GM21447 (cell line): ENCODE measurements around the gene HSPB7.
"Not testable (repeated sequence)": the region's sequence is repeated elsewhere in the genome, so short reads cannot be mapped to it uniquely, and the experiment has no call there.

Source experiments
- ATAC-seq: cut with Tn5 transposase; IDR thresholded peaks from one replicate; pipeline ENCODE4 v1.9.1; 2021; ENCODE audit not compliant: unreplicated experiment

HSPB7 gene

DNA sequence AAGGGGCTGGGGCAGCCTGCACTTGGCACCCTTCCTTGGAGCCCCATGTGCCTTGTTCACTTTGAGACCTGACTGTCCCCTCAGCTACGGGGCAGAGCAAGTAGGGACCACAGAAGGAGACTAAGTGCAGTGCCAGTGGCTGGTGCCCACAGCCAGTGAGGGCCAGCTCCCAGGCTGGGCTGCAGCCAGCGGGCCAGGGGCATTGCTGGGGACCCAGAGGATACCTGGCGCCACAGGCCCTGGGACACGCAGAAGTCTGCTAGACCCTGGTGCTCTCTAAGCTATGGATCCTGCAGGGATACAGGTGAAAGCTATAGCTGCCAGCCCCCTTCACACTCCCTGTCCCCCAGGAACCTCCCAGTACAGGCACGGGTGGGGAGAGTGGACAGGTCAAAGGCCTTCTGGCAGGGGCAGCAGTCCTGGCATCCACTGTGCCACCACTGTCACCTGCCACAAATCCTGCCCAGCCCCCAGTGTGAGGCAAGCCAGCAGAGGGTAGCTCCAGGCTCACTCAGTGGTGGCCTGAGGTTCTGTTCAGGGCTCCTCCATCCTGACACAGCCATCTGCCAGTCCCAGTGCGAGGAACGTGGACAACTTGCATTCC is 5.3 kb upstream of the HSPB7 start:
- no peak for ATAC-seq

DNA sequence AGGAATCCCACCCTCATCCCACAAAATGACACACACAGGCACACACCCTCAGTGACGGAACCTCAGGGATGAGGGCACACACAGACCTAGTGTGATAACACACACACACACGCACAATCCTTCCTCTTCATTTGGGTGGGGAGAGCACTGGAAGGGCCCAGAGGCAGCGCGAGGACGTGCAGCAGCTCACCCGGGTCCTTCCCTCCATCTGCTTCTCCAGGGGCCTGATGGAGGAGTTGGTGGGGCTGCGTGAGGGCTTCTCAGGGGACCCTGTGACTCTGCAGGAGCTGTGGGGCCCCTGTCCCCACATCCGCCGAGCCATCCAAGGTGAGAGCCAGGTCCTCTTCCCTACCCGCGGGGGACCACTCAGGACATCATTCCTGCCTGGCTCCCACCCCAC is 4.5 kb upstream of the HSPB7 start:
- ATAC-seq, result no peak

DNA sequence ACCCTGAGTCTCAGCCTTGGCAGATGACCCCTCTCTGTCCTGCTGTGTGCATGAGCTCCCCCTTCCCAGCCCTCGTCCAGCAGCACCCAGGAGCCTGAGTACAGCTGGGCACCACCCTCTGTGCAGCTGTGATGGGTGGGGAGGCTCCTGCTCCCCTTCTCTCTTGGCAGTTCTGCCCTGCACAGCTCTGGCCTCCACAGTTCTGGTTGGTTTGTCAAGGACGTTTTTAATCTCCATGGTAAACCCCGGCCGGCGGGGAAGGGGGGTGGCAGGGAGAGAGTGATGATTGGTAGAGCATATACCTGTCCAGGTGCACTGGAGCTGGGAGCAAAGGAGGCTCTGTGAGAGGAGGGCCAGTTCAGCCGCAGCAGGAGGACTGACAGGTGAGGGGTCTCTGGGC is 3.8 kb upstream of the HSPB7 start, which contains the start of gene CLCNKA:
Gene CLCNKA (plus strand): TSS at position 356 of the 400 bp plus-strand sequence. CDS start 584 bp downstream, outside the sequence.
- ATAC-seq, result no peak

DNA sequence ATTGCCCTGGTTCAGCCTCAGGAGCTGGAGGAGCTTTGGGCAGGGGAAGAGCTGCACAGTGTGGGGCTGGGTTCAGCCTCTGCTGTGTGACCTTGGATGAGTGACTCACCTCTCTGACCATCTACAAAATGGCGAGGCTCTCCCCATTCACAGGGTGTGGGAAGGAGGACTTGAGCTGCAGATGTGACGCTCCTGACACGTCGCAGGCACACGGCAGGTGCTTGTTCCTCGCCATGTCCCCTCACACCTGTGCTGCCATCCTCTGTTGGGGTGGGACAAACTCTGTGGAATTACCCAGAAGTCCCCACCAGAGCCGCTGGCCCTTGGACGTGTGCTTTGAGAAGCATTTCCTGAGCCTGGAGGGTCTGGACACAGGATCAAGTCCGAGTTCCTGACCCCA is 3.0 kb upstream of the HSPB7 start:
- ATAC-seq, result not testable (repeated sequence)

DNA sequence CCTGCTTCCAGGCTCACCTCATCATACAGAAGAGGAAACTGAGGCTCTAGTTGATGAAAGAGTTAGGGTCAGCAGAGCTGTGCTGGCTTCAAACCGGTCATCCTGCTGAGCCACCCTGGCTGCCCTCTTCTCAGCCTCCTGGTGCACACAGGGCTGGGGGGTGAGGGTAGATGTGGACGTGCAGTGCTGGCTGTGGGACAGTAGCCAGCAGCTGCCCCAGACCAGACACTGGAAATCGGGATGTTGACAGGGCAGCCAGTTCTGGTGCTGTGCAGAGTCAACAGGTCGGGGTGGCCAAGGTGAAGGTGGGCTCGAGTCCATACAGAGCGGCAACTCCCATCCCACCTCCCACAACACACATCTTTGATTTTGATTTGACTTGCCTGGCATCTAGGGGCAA is 2.5 kb upstream of the HSPB7 start:
- ATAC-seq, result no peak

DNA sequence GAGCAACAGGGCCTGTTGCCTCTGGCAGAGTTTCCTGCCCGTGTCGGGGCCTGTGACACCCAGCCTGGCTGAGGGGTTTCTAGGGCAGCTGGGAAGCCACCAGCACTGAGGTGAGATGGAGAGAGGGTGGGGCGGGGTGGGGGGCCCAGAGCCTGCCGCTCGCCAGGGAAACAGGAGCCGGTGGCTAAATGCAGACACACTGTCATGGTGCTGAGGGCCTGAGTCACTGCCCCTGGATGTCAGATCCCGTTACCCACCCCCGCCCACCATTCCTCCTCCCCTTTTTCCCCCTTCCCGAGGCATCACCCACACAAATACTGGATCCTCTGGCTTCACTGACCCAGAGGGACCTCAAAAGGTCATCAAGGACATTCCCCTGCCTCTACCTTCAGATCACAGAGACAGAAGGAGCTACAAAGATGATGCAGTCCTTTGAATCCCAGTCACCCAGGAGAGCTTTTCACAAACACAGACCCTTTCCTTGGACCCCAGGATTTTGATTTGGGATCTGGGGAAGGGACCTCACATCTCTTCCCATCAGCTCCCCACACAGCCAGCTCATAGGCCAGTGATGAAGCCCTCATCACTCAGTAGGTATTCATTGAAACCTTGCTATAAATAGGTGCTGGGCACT is 1.9 kb upstream of the HSPB7 start:
- no peak for ATAC-seq

DNA sequence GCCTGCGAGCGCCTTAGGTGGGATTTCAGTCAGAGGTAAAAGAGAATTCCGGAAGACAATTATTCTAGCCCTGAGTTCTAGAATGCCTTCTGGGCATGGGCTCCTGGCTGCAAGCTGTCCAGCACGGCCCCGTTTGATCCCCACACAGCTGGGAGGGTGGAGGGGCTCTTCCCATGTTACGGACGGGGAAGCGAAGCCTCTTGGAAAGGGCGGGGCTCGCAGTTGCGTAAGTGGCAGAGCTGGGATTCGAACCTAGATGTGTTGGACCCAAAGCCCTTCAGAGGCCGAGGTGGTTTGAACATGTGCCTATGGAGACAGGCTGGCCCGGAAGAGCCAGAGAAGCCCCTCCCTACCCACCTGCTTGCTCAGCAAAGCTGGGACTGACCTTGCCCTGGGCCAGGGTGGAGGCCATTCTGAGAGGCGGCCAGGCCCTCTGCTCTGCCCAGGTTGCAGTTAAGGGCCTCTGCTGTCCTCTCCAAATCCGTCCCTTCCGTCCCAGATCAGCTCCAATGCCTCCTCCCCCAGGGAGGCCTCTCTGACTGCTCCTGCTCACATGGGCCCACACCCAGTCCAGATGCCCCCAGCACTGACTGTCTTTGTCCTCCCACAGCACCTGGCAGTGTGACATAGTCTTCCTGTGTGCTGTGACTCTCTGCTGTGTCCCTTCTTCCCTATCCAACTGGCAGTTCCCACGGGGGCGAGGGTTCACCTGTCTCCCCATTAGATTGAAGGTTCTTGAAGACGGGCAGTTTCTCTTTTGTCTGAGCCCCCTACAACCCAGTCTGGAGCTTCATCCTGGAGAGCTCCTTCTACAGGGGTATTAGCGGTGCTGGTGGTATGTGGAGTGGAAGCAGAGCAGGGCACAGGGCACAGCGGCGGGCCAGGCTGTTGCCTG is 1.2 kb upstream of the HSPB7 start:
- no peak for ATAC-seq

DNA sequence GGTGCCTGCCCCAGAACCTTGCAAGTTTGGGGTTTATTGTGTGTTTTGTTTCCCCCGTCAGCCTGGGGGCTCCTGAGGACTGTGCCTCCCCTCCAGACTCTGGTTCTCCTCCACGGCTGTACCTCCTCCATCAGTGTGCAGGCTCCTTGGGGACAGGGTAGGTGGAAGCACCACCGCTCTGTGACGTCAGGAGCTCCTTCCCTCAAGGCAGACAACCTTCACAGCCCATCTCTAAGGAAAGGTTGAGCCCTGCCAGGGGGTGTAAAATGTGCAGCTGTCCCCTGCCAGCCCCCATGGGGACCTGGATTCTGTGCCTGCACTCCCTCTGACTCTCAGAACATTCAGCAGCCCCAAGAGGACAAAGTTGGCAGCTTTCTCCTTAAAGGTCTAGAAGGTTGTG is 465 bp upstream of the HSPB7 start:
- ATAC-seq, result no peak

DNA sequence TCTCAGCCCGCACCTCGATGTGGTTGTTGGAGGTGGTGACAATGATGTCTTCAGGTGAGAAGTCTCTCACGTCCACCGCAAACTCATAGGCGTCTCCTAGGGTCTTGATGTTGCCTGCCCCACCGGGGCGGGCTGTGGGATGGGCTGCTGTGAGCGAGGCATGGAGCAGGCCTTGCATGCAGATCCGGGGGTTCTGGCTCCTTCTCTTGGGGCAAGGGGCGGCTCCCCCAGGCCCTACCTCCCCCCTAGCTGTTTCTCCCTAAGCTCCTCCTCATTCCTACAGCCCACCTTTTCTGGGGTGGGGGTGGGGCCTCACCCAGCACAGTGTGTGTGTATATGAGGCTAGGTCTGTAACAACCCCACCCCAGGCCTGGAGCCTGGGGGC is 775 bp downstream of the HSPB7 start:
- no peak for ATAC-seq

DNA sequence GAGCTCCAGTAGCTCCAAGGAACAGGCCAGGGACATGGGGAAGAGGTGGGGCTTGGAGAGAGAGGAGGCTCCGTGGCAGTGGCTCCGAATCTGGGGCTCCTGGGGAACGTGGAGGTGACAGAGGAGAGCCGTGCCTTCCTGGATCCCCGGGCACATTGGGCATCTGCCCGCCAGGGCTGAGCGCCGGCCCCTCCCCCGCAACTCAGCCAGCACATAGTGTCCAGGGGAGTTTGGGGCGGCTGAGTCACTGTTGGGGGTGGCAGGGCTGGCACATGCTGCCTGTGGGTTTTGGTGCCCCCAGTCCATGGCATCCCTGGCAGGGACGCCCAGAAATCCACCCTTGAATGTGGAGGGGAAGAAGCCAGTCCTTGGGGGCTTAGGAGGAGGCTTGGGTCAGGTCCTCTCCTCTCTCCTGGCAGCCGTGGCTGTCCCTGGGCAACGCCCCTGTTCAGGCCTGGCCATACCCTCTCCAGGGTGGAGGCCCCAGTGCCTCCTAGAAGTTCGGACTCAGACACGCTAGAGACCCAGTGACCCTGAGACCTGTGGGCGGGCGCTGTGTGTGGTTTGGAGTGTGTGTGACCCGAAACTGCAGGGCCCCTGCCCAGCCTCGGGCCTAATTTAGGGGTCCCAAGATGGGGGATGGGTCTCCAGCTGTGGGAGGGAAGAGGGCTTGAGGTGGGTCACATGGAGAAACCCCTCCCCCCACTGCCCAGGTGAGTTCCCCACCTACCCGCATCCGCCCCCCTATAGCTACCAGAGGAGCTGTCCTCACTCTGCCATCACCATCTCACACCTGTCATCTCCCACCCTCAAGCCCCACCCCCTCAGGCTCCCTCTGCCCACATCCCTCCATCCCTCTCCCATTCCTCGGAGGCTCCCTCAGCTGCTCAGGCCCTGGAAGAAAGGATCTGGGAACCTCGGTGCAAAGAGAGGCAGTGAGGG is 1.6 kb downstream of the HSPB7 start:
- ATAC-seq, result no peak

DNA sequence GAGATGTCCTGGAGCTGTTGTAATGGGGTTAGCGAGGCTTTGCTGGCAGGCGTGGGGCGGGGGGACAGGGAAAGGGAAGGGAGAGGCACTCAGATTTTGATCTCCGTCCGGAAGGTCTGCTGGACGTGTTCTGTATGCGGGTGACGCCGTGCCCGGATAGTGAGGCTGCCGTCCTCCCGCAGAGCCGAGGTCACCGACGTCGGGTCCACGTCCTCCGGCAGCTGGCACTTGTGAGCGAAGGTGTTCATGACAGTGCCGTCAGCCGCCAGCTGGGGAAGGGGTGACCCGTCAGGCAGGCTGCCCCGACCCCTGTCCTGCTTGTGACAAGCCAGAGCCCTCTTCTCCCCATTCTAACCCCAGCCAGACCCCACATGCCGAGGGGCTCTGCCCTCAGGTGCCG is 2.4 kb downstream of the HSPB7 start:
- no peak for ATAC-seq

DNA sequence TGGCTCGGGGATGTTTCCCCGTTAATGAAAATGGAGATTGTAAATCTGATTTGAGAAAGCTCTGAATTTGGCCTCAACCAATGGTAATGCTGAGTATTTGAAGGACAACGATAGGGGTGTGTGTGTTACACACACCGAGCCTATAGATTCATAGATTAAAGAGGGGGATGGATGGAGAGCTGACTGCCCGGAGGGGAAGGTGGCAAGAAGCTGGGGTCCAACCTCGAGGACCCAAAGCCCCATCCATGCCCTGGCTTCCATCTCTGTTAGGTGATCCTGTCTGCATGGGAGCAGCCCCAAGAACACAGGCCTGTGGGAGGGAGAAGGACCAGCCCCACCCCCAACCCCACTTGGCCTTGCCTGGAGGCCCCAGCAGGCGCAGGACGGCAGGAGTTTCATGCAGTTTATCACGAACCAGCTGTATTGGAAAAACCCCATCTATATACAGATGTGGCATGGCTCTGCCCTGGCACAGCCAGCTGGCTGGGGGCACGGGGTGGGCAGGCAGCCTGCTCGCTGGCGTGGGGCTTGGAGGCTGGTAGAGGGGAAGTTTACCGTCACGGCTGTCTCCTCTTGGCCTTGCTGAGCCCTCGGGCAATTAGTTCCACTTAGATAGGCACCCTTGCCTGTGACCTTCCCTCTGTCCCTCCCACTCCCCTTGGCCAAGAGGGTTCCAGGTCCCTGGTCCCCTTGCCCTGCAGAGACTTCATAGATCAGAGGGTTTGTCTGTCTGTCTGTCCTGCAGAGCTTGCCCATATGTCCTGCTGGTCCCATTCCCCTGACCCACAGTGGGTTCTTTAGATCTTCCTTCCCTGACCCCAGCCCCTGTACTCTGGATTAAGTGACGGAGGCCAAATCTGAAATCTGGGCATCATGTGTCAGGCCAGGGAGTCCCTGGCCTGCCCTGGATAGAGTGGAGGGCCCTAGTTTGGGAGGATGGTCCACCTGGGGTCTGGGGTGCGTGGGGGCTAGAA is 3.0 kb downstream of the HSPB7 start:
- no peak for ATAC-seq

DNA sequence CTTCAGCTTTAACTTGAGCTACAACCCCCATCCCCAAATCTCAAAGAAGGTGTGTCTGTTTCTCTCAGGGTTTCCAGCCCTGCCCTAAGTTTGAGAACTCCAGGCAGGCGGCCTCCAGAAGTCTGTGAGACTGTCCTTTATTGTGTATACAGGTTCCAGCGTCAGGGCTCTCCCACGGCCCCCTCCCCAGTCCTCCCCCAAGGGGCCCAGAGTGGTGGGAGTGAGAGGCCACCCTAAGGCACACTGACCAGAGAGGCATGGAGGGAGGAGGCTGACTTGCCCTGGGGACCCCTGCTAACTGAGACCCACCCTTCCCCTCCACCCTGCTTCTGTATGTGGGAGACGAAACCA is 4.0 kb downstream of the HSPB7 start:
- ATAC-seq, result no peak

DNA sequence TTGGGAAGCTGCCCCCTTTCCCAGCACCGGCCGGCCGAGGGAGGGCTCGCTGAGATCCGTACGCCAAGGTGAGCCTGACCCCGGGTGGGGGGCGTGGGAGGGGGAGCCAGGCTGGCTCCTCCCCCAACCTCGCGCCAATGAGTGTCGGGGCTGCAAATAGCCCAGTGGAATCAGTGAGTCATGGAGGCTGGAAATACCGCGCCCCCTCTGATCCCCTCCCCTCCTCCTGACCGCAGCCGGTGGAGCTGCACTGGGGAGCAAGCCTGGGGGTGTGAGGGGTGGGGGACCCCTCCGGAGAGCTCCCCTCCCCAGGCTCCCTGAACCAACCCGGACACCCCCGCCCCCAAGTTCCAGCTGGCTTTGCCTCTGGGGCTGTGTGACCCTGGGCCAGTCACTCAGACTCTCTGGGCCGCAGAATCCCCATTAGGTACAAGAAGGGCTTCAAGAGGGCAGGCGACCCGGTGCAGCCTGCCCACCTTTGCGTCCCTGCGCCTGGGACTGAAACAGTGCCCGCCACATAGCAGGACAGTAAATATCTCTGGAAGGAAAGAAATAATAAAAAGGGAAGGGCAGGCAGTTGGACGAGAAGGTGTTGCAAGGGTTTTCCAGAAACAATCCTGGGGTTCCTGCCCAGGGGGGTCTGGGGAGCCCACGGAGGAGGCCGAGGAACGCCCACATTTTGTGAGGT is 4.5 kb downstream of the HSPB7 start:
- no peak for ATAC-seq

DNA sequence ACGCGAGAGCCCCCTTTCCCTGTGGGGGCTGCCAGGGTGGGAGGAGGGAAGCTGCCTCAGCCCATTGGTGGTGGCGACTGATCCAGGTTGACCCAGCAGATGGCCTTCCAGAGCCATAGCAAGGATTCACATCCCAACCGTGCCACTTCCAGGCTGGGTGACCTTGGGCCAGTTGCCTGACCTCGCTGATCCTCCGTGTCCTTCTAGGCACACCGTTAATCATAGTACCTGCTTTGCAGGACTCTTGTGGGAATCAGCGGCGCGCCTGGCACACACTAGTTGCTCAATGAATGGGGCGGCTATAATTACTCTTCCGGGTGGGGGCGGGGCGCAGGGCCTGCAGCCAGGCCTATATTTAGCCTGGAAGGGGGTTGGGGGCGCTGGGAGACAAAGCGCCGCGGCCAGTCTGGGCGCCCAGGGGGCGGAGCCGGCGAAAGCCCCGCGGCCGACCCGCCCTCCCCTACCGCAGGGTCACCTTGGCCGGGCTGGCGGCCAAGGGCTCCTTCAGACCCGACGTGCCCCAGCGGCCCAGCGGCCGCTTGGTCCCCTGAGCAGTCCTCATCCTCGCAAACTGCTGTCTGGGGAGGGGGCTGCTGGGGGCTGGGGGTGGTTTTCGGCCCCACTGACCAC is 5.1 kb downstream of the HSPB7 start:
- no peak for ATAC-seq

DNA sequence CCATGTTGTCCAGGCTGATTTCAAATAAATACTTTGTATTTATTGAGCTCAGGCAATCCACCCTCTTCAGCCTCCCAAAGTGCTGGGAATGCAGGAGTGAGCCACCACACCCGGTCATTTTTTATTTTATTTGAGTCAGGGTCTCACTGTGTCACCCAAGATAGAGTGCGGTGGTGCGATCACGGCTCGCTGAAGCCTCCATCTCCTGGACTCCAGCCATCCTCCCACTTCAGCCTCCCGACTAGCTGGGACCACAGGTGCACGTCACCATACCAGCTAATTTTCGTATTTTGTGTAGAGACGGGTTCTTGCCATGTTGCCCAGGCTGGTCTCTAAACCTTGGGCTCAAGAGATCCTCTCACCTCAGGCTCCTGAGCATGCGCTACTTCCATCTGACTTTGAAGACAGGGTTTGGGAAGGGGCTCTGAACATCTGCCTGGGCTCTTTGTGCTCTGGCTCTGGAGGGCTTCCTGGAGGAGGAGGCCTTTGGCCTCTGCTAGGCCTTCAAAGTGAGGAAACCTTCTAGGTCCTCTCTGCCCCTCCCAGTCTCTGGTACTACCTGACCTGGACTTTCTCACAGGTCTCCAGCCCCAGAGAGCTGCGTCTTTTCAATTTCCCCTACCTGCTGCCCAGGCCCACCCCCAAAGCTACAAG is 5.8 kb downstream of the HSPB7 start:
- no peak for ATAC-seq

DNA sequence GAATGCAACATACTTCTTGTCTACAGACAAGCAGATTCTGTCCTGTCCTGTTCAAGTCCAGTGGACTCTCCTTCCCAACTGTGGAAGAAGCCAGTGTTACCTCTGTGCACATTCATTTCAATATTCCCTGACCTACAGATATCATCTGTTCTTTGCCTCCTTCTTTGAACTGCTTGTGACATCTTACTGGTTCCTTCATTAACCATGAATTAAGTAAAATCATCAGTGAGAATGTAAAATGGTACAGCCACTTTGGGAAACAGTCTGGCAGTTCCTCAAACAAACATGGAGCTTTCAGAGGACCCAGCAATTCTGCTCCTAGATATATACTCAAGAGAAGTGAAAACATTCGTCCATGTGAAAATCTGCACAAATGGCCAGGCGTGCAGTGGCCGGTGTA is 7.0 kb downstream of the HSPB7 start:
- ATAC-seq, result no peak

DNA sequence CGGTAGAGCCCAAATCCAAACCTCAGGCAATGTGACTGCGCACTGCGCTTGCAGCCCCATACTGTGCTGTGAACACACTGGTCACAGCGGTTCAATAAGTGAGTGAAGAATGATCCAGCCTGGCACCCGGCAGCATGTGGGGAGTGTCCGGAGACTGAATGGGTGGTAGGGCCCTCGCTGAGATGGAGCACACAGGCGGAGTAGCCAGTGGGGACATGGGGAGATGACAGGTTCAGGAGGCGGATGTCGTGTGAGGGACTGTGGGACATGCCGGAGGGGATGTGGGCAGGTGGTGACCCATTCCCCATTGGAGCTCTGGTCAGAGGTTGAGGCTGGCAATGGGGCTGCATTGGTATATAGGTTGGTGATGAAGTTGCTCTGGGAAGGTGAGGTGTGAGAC is 8.2 kb downstream of the HSPB7 start:
- no peak for ATAC-seq
